AG04449 (cell line): Measurements from ENCODE around the gene TMEM163.

Experiments used
- CTCF ChIA-PET: fragments of 350-600 bp; formaldehyde crosslinking; extraction: SDS; loops from one replicate; lab custom pipeline; 2021; ENCODE audit warnings: antibody characterized with exemption; lab: Yijun Ruan, JAX
- POLR2A ChIA-PET: fragments of 400-600, 350-600 bp; formaldehyde crosslinking; extraction: SDS; loops from one replicate; lab custom pipeline; 2020; ENCODE audit warnings: antibody characterized with exemption, inconsistent platforms; lab: Yijun Ruan, JAX
- DNase-seq: peaks from one replicate; pipeline ENCODE4 v3.0.0-alpha.2; 2010; ENCODE audit warnings: low read depth, low spot score
- H3K4me3 ChIP-seq: 2 replicates; pipeline ENCODE4 v1.5.1; 2011; ENCODE audit warnings: low read depth, mild to moderate bottlenecking, control low read depth, low read length
- TF ChIP-seq, protein P1 (sequence below): IDR thresholded peaks from one replicate; pipeline ENCODE4 v1.5.1; 2011; ENCODE audit warnings: mild to moderate bottlenecking, moderate library complexity, low read length, control low read depth, inconsistent platforms; ENCODE audit not compliant: insufficient read depth; ENCODE audit errors: missing control alignments

TMEM163 gene

DNA sequence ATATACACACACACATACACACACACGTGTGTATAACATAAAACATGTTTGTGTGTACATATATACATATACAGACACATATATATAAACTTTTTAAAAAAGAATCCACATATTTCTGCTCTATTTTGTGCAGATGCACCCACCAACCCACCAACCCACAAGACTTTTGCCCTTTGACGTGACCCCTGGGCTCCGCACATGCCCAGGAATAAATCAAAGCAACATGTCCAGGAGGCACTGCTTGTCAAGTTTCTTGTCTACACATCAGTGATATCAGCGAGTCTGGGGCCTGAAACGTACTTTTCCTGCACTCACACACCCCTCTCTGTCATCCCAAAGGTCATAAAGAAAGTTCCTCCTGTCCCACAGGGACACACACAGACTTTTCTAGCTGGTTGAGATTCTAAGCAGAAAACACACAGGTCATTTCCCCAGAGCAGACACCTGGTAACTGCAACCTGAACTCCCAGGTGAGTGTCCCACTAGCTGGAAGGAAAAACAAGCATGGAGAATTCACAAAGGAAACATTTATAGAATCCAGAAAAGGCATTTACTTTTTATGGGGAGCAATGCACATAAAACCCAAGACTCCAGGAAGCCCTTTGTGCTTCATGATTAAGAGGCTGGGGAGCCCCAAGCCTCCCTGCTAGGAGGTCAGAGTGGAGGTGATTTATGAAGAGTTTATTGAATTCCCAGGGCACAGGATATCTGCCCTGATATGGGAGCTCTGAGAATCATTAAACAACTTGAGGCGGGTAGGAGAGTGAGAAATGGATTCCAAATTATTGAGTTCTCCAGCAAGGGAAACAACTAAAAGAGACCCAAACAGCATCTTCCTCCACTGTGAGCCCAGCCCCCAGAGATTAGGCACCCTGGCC is 253.3 kb downstream of the TMEM163 start:
- TF ChIP-seq, protein P1, sequence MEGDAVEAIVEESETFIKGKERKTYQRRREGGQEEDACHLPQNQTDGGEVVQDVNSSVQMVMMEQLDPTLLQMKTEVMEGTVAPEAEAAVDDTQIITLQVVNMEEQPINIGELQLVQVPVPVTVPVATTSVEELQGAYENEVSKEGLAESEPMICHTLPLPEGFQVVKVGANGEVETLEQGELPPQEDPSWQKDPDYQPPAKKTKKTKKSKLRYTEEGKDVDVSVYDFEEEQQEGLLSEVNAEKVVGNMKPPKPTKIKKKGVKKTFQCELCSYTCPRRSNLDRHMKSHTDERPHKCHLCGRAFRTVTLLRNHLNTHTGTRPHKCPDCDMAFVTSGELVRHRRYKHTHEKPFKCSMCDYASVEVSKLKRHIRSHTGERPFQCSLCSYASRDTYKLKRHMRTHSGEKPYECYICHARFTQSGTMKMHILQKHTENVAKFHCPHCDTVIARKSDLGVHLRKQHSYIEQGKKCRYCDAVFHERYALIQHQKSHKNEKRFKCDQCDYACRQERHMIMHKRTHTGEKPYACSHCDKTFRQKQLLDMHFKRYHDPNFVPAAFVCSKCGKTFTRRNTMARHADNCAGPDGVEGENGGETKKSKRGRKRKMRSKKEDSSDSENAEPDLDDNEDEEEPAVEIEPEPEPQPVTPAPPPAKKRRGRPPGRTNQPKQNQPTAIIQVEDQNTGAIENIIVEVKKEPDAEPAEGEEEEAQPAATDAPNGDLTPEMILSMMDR, result no peak
- ChIA-PET POLR2A (no interaction called here), CTCF (interaction anchor here (1.0 kb wide), 1 partner anchor 14 kb away, joined by 4 read pairs; no protein-coding TSS in a partner anchor)
- no peak overlapping the region for H3K4me3 ChIP-seq
- DNase-seq, result no peak

DNA sequence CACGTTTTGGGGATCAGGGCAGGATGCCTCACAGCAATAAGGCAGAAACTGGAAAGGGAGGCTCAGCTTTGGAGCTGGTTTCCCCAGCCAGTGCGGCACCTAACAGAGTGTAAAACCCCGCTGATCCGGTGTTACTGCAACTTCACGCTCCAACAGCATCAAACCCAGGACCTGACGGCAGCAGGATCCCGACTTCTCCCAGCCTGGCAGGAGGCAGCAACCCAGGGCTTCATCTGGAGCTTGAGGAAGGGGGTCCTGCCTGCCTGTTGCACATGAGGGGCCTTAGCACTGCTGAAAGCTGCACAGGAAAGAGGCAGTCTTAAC is 255.1 kb downstream of the TMEM163 start:
- CTCF ChIA-PET, result interaction anchor here (5.1 kb wide), 1 partner anchor 12 kb away, joined by 46 read pairs; no protein-coding TSS in a partner anchor
- DNase-seq, result no peak
- H3K4me3 ChIP-seq, result no peak overlapping the region
- TF ChIP-seq, protein P1, result no peak
- POLR2A ChIA-PET, result no interaction called here

DNA sequence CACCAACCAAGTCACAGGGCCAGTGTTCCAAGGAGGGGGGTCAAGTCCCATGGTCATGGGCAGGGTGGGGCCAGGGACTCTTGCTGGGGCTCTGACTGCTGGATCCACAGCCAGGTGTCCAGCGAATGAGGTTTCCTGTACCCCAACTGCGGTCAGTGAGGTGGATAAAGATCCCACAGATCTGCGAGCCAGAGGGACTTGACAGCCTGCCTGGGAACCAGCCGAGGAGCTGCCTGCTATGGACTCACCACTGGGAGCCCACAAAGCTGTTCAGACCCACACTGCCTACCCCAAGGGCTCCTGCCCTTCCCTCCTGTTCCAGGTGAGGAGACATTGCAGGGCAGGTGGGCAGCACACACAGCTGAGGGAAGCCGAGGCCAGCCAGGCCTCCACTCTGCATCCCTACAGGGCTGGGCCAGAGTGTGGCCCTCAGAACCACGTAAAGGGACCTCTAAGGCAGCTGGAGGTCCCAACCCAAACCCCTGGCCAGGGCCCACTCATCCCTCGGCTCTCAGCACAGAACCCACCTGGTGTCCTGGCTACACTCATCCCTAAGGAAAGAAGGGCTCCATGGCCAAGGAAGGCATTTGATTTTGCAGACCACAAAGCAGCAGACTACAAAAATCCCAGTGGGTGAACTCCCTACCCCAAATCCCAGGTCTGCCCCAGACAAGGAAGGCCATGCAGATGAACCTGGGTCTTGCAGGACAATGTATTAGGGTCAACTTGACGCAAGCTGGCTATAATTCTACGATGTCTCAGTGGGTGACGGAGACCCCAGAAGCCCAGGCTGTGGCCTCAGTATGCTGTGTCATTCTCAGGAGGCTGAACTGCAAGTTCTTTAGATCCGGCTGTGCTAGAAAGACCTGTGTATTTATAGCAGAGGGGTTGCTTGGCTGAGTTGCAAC is 255.8 kb downstream of the TMEM163 start:
- TF ChIP-seq, protein P1, result no peak
- no peak for DNase-seq
- POLR2A ChIA-PET, result no interaction called here
- no peak overlapping the region for H3K4me3 ChIP-seq
- CTCF ChIA-PET, result interaction anchor here (5.1 kb wide), 1 partner anchor 11 kb away, joined by 46 read pairs; no protein-coding TSS in a partner anchor

- ChIA-PET CTCF (interaction anchor here (5.1 kb wide), 1 partner anchor 11 kb away, joined by 46 read pairs; no protein-coding TSS in a partner anchor), POLR2A (no interaction called here)
- H3K4me3 ChIP-seq, result no peak overlapping the region
- TF ChIP-seq, protein P1, result no peak
- no peak for DNase-seq
Observed at GRCh38 chr2:134462275-134462674, 256.5 kb downstream of the TMEM163 start.

GRCh38 chr2:134461511-134461910 is 257.3 kb downstream of the TMEM163 start:
- no peak overlapping the region for H3K4me3 ChIP-seq
- TF ChIP-seq, protein P1, result no peak
- POLR2A ChIA-PET, result no interaction called here
- CTCF ChIA-PET, result interaction anchor here (1.3 to 5.1 kb wide), 9 partner anchors 10 to 439 kb away, joined by 3 to 46 read pairs (median 5); no protein-coding TSS in a partner anchor
- no peak for DNase-seq
